NCI-H187 treated with DMSO at 0.1 percent for 48 hours (cell line): ENCODE measurements around the gene ARFGEF3.

Source experiments
- DNase-seq: peaks from one replicate; lab custom pipeline; 2025; lab: John Stamatoyannopoulos, UW

Gene ARFGEF3

GRCh38 chr6:138162111-138162954 lies 594 bp downstream of the ARFGEF3 start:
- no peak for DNase-seq

DNA sequence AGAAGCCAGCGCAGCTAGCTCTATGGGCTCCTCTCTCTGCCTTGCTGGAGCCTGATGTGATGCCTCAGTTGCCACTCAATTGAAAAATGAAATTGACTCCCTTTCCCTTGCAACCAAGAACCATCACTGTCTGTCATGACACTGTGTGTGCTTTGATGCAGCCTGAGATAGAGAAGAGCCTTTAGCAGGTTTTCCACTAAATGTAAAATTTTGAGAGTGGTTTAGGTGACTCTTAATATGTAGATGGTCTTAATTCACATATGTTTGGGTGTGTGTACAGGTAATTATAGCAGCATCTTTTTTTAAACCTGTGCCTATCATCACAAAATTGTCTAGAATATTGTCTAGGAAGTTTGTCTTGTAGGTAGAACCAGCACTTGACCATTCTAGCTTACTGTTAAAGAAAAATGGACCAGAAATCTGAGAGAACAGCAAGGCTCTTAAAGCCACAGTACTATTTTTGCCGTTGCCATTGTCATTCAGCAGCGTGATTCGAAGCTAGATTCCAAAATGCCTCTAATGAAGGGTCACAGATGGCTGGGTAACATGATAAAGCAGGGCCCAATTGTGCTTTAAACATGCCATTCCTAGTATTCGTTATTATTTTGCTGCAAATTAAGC lies 1.3 kb downstream of the ARFGEF3 start:
- no peak for DNase-seq

GRCh38 chr6:138175596-138175995 lies 13.9 kb downstream of the ARFGEF3 start:
- no peak for DNase-seq

- no peak for DNase-seq
Measured at GRCh38 chr6:138176652-138177232, 15.0 kb downstream of the ARFGEF3 start.

GRCh38 chr6:138182939-138183789 lies 21.4 kb downstream of the ARFGEF3 start:
- DNase-seq, result no peak

DNA sequence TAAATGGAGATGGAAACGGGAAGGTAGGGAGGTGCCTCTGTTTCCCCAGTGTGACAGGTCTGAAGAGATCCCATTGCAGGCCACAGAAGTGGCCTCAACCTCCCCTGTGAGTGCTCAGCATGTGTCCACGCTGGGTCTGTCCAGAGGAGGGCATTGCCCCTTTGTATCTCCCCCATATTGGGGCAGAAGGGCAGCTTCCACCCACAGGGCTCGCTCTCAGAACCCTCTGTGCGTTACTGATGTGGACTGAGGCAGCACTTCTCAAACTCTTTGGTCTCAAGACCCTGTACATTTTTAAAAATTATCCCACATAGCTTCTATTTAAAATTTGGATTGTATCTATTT lies 22.0 kb downstream of the ARFGEF3 start:
- DNase-seq, result no peak

DNA sequence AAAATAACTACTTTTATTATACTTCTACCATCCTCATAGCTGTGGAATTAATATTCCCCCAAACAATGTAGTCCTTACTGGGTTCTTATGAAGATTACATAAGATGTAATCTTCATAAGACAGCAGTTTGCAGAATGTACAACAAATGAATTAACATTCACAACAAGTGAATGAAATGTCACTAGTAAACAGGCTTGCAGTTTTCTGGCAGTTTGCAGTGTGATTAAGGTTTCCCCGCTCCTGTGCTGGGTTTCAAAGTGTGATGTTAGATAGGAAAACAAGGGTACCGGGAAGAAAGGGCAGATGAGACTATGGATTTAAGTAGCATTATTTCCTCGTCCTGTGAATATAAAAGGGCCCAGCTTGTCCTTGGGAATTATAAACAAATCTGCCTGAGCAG lies 22.5 kb downstream of the ARFGEF3 start:
- no peak for DNase-seq

- no peak for DNase-seq
Measured at GRCh38 chr6:138187156-138187555, 25.4 kb downstream of the ARFGEF3 start.

GRCh38 chr6:138188278-138188941 lies 26.7 kb downstream of the ARFGEF3 start:
- peak; percentile 78 for DNase-seq

DNA sequence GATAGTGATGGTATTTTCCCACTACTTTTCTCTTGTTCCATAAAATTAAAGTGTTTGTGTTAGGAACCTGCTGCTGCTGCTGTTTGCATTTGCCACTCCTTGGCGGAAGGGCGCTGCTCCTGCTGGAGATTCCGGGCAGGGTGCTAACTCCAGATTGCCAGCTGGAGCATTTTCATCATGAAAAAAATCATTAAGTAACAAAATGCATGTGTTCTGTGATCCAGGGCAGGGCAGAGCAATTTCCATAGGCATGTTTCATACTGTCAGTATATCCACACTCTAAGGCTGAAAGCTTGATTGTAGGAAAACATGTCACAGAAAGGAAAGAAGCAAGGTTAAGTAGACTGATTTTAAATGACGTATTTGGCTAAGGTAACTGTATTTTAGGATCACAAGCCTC lies 32.5 kb downstream of the ARFGEF3 start:
- no peak for DNase-seq

- DNase-seq, result no peak
Measured at GRCh38 chr6:138196122-138196738, 34.5 kb downstream of the ARFGEF3 start.

GRCh38 chr6:138197570-138197969 lies 35.8 kb downstream of the ARFGEF3 start:
- DNase-seq, result no peak

DNA sequence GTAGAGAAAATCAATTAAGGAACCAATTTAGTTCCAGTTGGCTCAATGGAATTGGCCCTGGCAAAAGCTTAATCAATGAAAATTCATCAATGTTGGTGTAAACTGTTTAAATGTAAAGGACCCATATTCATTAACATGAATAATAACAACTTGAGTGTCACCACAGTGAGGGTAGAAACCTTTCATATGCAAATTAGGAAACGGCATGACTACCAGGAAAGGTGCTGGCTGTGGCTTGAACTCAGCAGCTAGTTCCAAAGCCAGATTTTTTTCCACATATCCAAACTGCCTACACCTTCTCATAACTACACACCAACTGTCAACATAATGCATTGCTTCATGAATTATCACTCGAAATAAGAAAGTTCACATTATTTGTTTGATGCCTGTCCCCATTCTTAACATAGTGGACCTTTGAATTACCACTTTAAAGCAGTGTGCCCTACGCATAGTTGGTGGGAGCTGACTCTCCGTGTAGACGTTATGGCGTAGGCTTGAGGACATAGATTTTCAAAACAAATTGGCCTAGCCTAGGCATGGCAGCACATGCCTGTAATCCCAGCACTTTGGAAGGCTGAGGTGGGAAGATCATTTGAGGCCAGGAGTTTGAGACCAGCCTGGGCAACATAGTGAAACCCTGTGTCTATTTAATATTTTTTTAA lies 36.8 kb downstream of the ARFGEF3 start:
- no peak for DNase-seq

DNA sequence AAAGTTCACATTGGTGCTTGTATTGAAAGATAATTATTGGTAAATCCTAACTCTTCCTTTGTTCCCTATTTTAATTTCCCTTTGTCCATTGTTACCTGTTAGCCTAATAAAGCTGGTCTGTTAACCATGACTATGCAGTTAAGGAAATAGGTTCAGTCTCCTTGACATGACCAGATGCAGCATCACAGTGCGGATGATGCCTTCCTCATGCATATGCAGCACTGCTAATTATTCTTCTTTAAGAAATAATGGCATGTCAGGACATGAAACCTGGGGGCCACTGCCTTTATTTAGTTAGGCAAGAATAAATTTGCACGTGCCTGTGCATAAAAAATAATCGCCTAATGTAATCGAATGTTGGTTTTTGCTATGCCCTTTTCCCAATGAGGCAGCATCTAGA lies 40.1 kb downstream of the ARFGEF3 start:
- no peak for DNase-seq

DNA sequence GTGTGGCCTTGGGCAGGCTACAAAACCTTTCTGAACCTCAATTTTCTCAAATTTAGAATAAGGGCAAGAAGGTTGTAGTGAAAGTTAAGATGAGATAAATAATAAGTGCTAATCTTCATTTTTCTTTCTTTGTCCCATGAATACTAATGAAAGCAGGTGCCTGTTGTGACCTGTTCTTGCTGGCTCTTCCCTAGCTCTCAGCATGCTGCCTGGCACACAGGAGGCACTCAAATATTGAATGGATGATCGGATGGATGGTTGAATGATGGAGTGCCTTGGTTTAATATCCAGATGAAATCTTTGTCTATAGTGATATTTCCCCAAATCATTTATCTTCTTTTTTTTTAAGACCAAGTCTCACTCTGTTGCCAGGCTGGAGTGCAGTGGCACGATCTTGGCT lies 41.6 kb downstream of the ARFGEF3 start:
- DNase-seq, result peak; percentile 10

- no peak for DNase-seq
Measured at GRCh38 chr6:138204303-138204702, 42.6 kb downstream of the ARFGEF3 start.

DNA sequence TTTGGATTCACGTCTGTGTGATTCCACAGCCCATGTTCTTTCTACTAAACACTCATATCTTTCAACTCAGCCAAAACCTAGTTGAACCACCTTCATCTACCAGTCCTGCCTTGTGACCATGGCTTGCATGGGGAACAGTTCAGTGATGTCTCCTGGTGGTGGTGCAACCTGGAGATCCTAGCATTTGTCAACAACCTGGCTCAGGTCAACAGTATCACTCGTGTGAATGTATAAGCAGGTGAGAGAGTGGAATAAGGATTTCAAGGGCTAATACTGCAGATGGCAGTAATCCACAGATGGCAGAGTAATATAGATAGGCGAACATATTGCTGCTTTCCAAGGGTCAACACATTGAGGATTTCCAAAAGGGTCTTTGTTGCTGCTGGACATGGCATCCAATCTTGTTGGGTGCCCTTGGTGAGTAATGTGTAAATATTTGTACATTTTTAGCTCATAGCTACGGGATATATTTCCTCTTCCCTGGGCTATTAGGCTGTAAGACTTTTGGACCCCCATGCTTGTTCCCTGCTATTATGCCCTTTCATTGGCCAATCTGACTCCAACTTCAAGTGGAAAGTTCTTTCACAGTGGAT lies 43.1 kb downstream of the ARFGEF3 start:
- DNase-seq, result no peak

GRCh38 chr6:138205437-138206094 lies 43.8 kb downstream of the ARFGEF3 start:
- DNase-seq, result no peak

GRCh38 chr6:138206862-138207261 lies 45.1 kb downstream of the ARFGEF3 start:
- DNase-seq, result no peak

GRCh38 chr6:138211048-138211581 lies 49.4 kb downstream of the ARFGEF3 start:
- no peak for DNase-seq
